Stimulated activated CD4-positive, alpha-beta T cell treated with anti-CD3 and anti-CD28 coated beads, Interleukin-15, amount 100 ng/mL, for 24 hours (primary cell): ENCODE results near the gene CLIC3.
A peak's percentile ranks its signal among the peaks of the same experiment; 100 is the strongest.

Source experiments
- DNase-seq: peaks from one replicate; pipeline ENCODE4 v3.0.0-alpha.2; 2020

CLIC3 gene

DNA sequence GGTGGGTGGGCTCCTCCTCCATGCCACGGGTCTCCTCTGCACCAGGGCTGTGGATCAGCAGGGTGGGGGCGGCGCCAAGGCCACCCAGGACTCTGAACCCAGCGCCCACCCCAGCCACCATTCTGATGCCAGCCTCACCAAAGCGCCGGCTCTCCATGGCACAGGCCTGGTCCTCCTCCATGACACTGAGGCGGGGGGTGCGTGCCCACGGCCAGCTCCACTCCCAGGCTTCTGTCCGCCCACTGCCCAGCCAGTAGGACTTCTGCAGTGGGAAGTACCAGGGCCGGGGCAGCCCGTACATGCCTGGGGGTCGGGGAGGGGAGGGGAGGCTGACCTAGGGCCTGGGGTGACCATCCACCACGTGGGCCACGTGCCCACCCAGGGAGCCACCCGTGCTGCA, 20.1 kb upstream of the CLIC3 start:
- no peak for DNase-seq

GRCh38 chr9:137015976-137016375, 19.6 kb upstream of the CLIC3 start:
- no peak for DNase-seq

- DNase-seq = no peak
These were observed 19.2 kb upstream of the CLIC3 start for GRCh38 chr9:137015540-137015930.

GRCh38 chr9:137014776-137015539, 18.6 kb upstream of the CLIC3 start:
- DNase-seq = no peak

- no peak for DNase-seq
These were observed 17.8 kb upstream of the CLIC3 start for GRCh38 chr9:137014166-137014565.

GRCh38 chr9:137013571-137013940, 17.2 kb upstream of the CLIC3 start:
- DNase-seq = no peak

- DNase-seq = no peak
These were observed 16.6 kb upstream of the CLIC3 start for GRCh38 chr9:137012694-137013570.

DNA sequence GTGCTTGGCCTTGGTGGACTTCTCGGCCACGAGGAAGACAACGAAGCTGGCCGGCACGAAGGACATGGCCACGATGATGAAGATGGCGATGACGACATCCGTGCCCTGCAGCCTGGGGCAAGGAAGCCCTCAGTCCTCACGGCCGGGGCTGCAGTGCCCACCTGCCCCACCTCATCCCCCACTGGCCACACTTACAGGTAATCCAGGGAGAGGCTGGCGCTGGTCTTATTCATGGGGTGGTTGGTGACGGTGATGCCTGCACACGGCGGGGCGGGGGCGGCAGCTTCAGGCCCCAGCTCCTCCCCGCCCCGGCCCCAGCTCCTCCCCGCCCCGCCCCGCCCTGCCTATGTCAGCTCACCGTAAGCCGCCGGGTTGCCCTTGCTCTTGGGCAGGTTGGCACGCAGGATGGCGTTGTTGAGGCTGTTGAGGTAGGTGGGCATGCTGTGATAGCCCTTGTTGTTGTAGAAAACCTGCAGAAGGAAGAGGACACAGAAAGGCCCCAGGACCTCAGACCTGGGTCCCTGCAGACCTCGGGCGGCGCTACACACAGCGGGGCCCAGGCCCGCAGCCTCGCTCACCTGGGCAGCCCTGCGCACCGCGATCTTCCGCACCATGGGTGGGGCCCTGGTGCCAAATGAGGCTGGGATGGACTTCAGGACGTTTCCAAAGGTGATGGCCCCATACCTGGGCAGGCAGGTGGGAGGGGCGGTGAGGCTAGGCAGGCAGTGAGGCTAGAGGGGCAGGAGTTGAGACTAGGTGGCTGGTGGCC, 15.7 kb upstream of the CLIC3 start:
- no peak for DNase-seq

- no peak for DNase-seq
These were observed 14.8 kb upstream of the CLIC3 start for GRCh38 chr9:137011156-137011555.

GRCh38 chr9:137009938-137010732, 13.8 kb upstream of the CLIC3 start:
- DNase-seq = no peak

GRCh38 chr9:137009217-137009616, 12.8 kb upstream of the CLIC3 start:
- no peak for DNase-seq

- no peak for DNase-seq
These were observed 11.9 kb upstream of the CLIC3 start for GRCh38 chr9:137008312-137008711.

GRCh38 chr9:137007816-137008270, 11.5 kb upstream of the CLIC3 start:
- no peak for DNase-seq

DNA sequence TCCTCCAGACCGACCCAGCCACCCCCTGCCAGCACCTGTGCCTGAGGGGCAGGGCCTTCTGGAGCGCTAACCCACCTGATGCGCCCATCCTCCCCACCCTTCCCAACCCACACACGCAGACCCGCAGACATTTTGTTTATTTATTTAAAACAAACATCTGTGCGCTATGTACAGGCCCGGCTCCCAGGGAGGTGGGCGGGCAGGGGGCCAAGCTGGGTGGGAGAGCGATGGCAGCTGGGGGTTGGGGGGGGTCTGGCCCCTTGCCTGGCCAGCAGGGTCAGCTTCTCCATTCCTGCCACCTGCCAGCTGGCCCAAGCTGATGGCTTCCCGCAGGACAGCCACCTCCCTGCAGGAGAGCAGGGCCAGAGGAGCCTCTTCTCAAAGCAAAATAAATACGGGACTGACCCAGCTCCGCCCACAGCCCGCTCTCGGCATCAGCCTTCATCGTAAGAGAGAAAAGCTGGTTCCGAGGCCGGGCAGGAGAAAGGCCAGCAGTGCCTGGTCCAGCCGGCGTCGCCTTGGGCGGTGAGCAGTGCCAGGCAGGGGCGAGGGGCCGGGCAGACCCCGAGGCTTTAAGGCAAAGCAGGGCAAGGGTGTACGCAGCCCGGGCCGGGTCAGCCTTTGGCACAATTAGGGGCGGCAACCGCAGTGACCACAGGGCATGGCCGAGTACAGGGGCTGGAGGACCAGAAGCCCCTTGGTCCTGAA, 10.9 kb upstream of the CLIC3 start:
- DNase-seq = no peak

DNA sequence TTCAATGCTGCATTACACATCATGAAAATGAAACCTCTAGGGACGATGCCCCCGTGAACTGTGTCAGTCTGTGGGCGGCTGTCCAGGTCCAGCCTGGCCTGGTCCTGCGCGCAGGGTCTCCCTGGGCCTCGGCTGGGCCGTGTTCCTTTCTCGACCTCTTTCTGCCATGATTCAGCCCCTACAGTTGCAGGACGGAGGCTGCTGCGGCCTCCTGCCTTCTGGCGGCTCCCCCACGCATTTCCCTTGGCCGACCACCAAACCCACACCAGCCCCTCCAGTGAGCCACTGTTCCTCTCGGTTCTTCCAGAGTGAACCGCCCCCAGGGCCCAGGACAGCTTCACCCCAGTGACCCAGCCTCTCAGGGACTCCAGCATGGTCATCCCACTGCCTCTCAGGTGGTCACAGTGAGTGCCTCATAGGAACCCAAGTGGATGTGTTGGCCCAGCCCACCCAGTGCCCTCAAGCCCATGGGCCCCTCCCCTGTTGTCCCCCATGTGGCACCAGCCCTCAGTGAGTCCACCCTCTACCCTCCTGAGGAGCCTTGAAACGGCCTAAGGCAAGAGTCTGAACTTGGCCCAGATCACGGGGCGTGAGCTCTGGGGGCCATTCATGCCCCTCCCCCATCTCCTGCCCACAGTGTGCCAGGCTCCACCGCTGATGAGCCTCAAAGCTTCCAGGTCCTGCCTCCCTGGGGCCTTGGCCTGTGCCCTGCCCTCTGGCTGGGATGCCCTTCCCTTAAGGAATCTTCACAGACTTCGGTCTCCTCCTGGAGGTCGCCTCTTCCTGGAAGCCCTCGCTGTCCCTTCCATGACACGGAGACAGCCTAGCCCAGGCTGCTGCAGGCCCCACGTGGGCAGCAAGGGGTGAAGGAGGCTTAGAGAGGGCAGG, 10.0 kb upstream of the CLIC3 start:
- DNase-seq = no peak

DNA sequence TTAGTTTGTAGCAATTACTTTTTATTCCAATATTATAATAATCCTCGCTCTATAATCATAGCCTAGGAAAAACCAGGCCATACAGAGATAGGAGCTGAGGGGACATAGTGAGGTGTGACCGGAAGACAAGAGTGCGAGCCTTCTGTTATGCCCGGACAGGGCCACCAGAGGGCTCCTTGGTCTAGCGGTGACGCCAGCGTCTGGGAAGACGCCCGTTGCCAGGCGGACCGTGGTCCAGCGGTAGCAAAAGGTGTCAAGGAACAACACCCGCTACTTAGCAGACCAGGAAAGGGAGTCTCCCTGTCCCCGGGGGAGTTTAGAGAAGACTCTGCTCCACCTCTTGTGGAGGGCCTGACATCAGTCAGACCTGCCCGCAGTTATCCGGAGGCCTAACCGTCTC, 7.9 kb upstream of the CLIC3 start:
- DNase-seq = peak; percentile 26

DNA sequence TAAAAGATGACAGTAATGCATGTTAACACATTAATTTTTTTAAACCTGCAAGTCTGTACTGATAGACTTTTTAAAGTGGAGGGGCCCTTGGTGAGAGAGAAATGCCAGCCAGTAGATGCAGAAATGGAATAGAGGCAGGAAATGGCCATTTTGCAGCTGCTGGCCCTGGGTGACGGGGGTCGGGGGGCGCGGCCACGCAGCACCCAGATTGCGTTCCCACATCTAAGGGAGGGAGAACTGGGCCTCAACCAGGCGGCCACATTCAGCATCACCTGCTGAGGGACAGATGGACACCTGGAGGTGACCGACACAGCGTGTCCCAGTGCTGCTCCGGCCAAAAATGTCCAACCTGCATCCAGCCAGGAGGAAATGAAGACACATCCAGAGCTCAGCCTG, 6.3 kb upstream of the CLIC3 start:
- no peak for DNase-seq

GRCh38 chr9:137001857-137002645, 5.7 kb upstream of the CLIC3 start:
- DNase-seq = no peak

- DNase-seq = peak; percentile 37
These were observed 4.0 kb upstream of the CLIC3 start for GRCh38 chr9:137000177-137000930.
